ENCODE measurements around the gene FAF1. TPM values are rescaled to one million over a fixed set of nuclear protein-coding genes. Genes with fewer than 3 reads are reported as not detected.

FAF1 gene
- total and polyA plus RNA-seq, 2 of the 8 experiments (the other 6 are each of a cell fraction or from before 2014, with no cell fraction given) = 10.8 to 65.9 TPM

DNA sequence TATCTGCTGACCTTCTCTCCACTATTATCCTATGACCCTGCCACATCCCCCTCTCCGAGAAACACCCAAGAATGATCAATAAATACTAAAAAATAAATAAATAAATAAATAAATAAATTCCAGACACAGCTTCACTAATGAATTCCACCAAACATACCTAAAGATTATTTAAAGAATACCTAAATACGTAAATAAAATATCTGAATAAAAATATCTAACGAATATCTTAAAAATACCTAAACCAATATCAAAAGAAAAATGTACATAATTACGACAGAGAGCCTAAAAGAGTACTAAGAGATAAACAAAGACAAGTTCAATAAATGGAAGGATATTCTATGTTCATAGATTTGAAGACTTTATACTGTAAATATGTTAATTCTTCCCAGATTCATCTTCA is 132.5 kb downstream of the FAF1 start:
- Histone ChIP-seq H4K91ac (replicated peaks; ENCODE audit: insufficient read length, low read length) (no peak overlapping the region), H3K27me3 (replicated peaks in 1 of 4; ENCODE audit: control insufficient read depth in 3 of 4, extremely low read depth in 1 of 4, insufficient read depth in 3 of 4, low read length in 3 of 4) (no peaks in the 10 kb centered on the region), H3K9me3 (ENCODE audit: insufficient read depth in 2 of 2, low read depth in 1 of 2, low read length in 1 of 2) (peaks cover 2 to 11% of the 10 kb centered on the region in 2 experiments; a peak in 3 of 4 replicates), H2BK120ac (replicated peaks; ENCODE audit: low read depth, low read length) (no peak overlapping the region), H3K4me2 (ENCODE audit: insufficient read depth in 1 of 2, low read depth in 2 of 2, low read length in 2 of 2) (no peak overlapping the region), H2AK5ac (ENCODE audit: low read depth, low read length) (no peak overlapping the region), H4K20me1 (replicated peaks in 1 of 2; ENCODE audit: control insufficient read depth in 1 of 2, insufficient read depth in 2 of 2, low read length in 2 of 2) (no peaks in the 10 kb centered on the region), H2AFZ (ENCODE audit: low read length) (no peak overlapping the region), H3K9ac (replicated peaks in 1 of 4; ENCODE audit: extremely low read depth in 1 of 4, low read depth in 3 of 4, low read length in 3 of 4) (no peak overlapping the region), H3K36me3 (ENCODE audit: control insufficient read depth in 2 of 4, insufficient read depth in 4 of 4, low read length in 3 of 4) (no peaks in the 10 kb centered on the region), H2BK20ac (ENCODE audit: low read length) (no peak overlapping the region), H3K4ac (replicated peaks; ENCODE audit: insufficient read length, low read depth, low read length) (no peak overlapping the region), H2BK5ac (ENCODE audit: low read depth, low read length) (no peak overlapping the region), H4K5ac (ENCODE audit: insufficient read length, low read depth, low read length) (no peak overlapping the region), H3K79me1 (ENCODE audit: low read depth, low read length) (no peaks in the 10 kb centered on the region), H3K4me1 (replicated peaks in 1 of 4; ENCODE audit: control insufficient read depth in 3 of 4, insufficient read depth in 4 of 4, low read length in 3 of 4) (no peaks in the 10 kb centered on the region), H3K23me2 (ENCODE audit: low read depth, low read length) (no peaks in the 10 kb centered on the region), H3K14ac (ENCODE audit: insufficient read length) (no peak overlapping the region), H3K23ac (ENCODE audit: insufficient read length) (no peak overlapping the region), H4K8ac (ENCODE audit: extremely low read depth, insufficient read depth, low read length) (no peak overlapping the region), H3K56ac (replicated peaks; ENCODE audit: insufficient read length, low read depth, low read length) (no peak overlapping the region), H3K4me3 (ENCODE audit: extremely low read depth in 1 of 4, insufficient read depth in 2 of 4, low read depth in 3 of 4, low read length in 4 of 4) (no peak overlapping the region), H2BK15ac (ENCODE audit: low read length) (no peak overlapping the region), H3K79me2 (ENCODE audit: control insufficient read depth in 1 of 2, insufficient read depth in 2 of 2, low read length in 2 of 2) (0 out of 4 replicates have a peak, but pooled peaks cover 0 to 2% of the 10 kb centered on the region in 2 experiments), H3K27ac (ENCODE audit: low read depth, low read length) (no peak overlapping the region), H3K18ac (ENCODE audit: extremely low read depth, low read length) (no peak overlapping the region), H2BK12ac (ENCODE audit: low read depth, low read length) (no peak overlapping the region)
- POLR2A ChIA-PET (ENCODE audit: partially characterized antibody) = no interaction called here
- DNase-seq (ENCODE audit: low read depth in 1 of 2, low spot score in 2 of 2) = no peak
- 98% methylated on average over 4 of the region's 4 CpGs; no CpG with 5 or more reads in 1 of the 2 experiments for WGBS, 2 experiments (ENCODE audit: extremely low coverage in 1 of 2, insufficient coverage in 1 of 2, insufficient read length in 1 of 2, insufficient replicate concordance in 2 of 2, low coverage in 1 of 2, low lambda C conversion rate in 2 of 2, missing lambda C conversion rate in 1 of 2)
- no peak for FAIRE-seq
- CTCF ChIA-PET (ENCODE audit: partially characterized antibody) = no interaction called here
- TF ChIP-seq, protein P1, sequence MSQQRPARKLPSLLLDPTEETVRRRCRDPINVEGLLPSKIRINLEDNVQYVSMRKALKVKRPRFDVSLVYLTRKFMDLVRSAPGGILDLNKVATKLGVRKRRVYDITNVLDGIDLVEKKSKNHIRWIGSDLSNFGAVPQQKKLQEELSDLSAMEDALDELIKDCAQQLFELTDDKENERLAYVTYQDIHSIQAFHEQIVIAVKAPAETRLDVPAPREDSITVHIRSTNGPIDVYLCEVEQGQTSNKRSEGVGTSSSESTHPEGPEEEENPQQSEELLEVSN (IDR thresholded peaks at IDR 0.05) = no peak
- TF ChIP-seq RAD21 (IDR thresholded peaks at IDR 0.05 in 1 of 2, conservative IDR thresholded peaks at IDR 0.05 in 1 of 2; ENCODE audit: low read depth in 2 of 2, low read length in 2 of 2) (no peak), POU5F1 (IDR thresholded peaks at IDR 0.05; ENCODE audit: low read depth, low read length) (no peak), SP2 (IDR thresholded peaks at IDR 0.05; ENCODE audit: low read length) (no peak), SAP30 (IDR thresholded peaks at IDR 0.05; ENCODE audit: insufficient read depth, insufficient replicate concordance, low read length) (no peak), GTF2F1 (IDR thresholded peaks at IDR 0.05; ENCODE audit: borderline replicate concordance, low read depth, low read length) (no peak), JUND (IDR thresholded peaks at IDR 0.05; ENCODE audit: low read length) (no peak), TAF1 (IDR thresholded peaks at IDR 0.05; ENCODE audit: low read depth, low read length) (no peak)
- TF ChIP-seq, protein P2, sequence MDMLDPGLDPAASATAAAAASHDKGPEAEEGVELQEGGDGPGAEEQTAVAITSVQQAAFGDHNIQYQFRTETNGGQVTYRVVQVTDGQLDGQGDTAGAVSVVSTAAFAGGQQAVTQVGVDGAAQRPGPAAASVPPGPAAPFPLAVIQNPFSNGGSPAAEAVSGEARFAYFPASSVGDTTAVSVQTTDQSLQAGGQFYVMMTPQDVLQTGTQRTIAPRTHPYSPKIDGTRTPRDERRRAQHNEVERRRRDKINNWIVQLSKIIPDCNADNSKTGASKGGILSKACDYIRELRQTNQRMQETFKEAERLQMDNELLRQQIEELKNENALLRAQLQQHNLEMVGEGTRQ (IDR thresholded peaks at IDR 0.05; ENCODE audit: low read length) = no peak

Data from H1 (cell line).